ENCODE results near the gene CDV3. TPM values are rescaled to one million over a fixed set of nuclear protein-coding genes. Genes with fewer than 3 reads are reported as not detected.

Gene CDV3
- total RNA-seq, 1 donor from 2014 or later = 184 TPM

GRCh38 chr3:133572158-133573053, 1.1 kb upstream of the CDV3 start:
- no peaks in the 10 kb centered on the region for H3K9me3 ChIP-seq
- peaks cover 42% of the 10 kb centered on the region for H3K4me1 ChIP-seq
- peak overlapping the region; percentile 35 for H3K4me3 ChIP-seq
- peaks cover 21% of the 10 kb centered on the region for H3K36me3 ChIP-seq
- intact Hi-C loops (cut with DNase I) = no loop called here
- H3K27me3 ChIP-seq = no peaks in the 10 kb centered on the region
- TF ChIP-seq, protein P1, sequence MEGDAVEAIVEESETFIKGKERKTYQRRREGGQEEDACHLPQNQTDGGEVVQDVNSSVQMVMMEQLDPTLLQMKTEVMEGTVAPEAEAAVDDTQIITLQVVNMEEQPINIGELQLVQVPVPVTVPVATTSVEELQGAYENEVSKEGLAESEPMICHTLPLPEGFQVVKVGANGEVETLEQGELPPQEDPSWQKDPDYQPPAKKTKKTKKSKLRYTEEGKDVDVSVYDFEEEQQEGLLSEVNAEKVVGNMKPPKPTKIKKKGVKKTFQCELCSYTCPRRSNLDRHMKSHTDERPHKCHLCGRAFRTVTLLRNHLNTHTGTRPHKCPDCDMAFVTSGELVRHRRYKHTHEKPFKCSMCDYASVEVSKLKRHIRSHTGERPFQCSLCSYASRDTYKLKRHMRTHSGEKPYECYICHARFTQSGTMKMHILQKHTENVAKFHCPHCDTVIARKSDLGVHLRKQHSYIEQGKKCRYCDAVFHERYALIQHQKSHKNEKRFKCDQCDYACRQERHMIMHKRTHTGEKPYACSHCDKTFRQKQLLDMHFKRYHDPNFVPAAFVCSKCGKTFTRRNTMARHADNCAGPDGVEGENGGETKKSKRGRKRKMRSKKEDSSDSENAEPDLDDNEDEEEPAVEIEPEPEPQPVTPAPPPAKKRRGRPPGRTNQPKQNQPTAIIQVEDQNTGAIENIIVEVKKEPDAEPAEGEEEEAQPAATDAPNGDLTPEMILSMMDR (IDR thresholded peaks at IDR 0.05) = no peak
- DNase-seq (no peak), ATAC-seq (no peak)
- H3K27ac ChIP-seq = peak overlapping the region; percentile 90

DNA sequence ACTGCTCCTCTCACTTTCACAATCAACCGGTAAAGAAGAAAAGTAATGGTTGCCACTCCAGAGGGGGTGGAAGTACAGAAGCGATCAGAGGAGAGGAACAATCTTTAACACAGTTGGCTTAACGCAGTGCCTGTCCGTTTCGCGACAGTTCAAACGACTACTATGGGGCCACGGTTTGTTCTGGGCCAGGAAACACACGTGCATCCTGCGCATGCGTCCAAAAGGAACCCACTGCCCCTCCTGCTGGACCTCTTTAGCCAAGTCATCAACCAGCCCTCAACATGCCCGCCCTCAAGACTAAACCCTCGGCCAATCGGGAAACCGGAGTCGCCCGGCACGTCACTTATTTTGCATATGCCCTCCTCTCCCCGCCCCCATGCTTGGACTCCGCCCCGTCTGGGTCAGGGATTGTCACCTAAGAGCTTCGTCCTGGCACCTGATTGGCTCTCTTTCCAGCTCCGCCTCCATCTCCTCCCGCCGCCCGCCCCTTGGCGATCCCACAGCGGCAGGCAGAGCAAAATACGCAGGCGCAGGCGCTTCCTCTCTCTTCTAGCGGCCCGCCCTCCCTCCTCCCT, 345 bp upstream of the CDV3 start:
- ATAC-seq (peak; percentile 95), DNase-seq (peak; percentile 100)
- intact Hi-C loops (cut with DNase I) = no loop called here
- peak overlapping the region; percentile 91 for H3K27ac ChIP-seq
- H3K36me3 ChIP-seq = peaks cover 28% of the 10 kb centered on the region
- TF ChIP-seq, protein P1 (IDR thresholded peaks at IDR 0.05) = peak; percentile 29
- H3K4me1 ChIP-seq = peaks cover 50% of the 10 kb centered on the region
- H3K4me3 ChIP-seq = peak overlapping the region; percentile 86
- no peaks in the 10 kb centered on the region for H3K27me3 ChIP-seq
- no peaks in the 10 kb centered on the region for H3K9me3 ChIP-seq

- Histone ChIP-seq H3K4me1 (peaks cover 62% of the 10 kb centered on the region), H3K27ac (peak overlapping the region; percentile 91), H3K27me3 (no peaks in the 10 kb centered on the region), H3K4me3 (peak overlapping the region; percentile 86), H3K9me3 (no peaks in the 10 kb centered on the region), H3K36me3 (peaks cover 41% of the 10 kb centered on the region)
- intact Hi-C loops (cut with DNase I) = no loop called here
- TF ChIP-seq, protein P1 (IDR thresholded peaks at IDR 0.05) = peak; percentile 24
- DNase-seq = peak; percentile 91
- peak; percentile 62 for ATAC-seq
These were observed 885 bp downstream of the CDV3 start for GRCh38 chr3:133574260-133574881.

GRCh38 chr3:133575086-133575485, 1.6 kb downstream of the CDV3 start:
- Histone ChIP-seq H3K36me3 (peaks cover 48% of the 10 kb centered on the region), H3K27ac (peak overlapping the region; percentile 91), H3K4me1 (peaks cover 59% of the 10 kb centered on the region), H3K4me3 (peak overlapping the region; percentile 86), H3K27me3 (no peaks in the 10 kb centered on the region), H3K9me3 (no peaks in the 10 kb centered on the region)
- DNase-seq = no peak
- intact Hi-C loops (cut with DNase I) = no loop called here
- no peak for ATAC-seq
- TF ChIP-seq, protein P1 (IDR thresholded peaks at IDR 0.05) = no peak

- TF ChIP-seq, protein P1 (IDR thresholded peaks at IDR 0.05) = no peak
- DNase-seq (no peak), ATAC-seq (no peak)
- Histone ChIP-seq H3K27me3 (no peaks in the 10 kb centered on the region), H3K4me3 (peak overlapping the region; percentile 86), H3K4me1 (peaks cover 56% of the 10 kb centered on the region), H3K27ac (no peak overlapping the region), H3K9me3 (no peaks in the 10 kb centered on the region), H3K36me3 (peaks cover 57% of the 10 kb centered on the region)
- intact Hi-C loops (cut with DNase I) = no loop called here
These were observed 2.7 kb downstream of the CDV3 start for GRCh38 chr3:133576169-133576568.

Data from upper lobe of right lung (tissue), 1 donor.